DMS114 treated with DMSO at 0.1 percent for 48 hours (cell line): ENCODE results near the gene COL16A1.

Experiments
- DNase-seq: peaks from one replicate; lab custom pipeline; 2025; ENCODE audit not compliant: unreplicated experiment; lab: John Stamatoyannopoulos, UW

COL16A1 gene

GRCh38 chr1:31733389-31734219 is 29.8 kb upstream of the COL16A1 start:
- DNase-seq: no peak

GRCh38 chr1:31732751-31733289 is 29.0 kb upstream of the COL16A1 start:
- no peak for DNase-seq

GRCh38 chr1:31732343-31732742 is 28.5 kb upstream of the COL16A1 start:
- no peak for DNase-seq

- DNase-seq: no peak
These were observed 27.3 kb upstream of the COL16A1 start for GRCh38 chr1:31731049-31731565.

- DNase-seq: no peak
These were observed 26.7 kb upstream of the COL16A1 start for GRCh38 chr1:31730336-31731048.

- no peak for DNase-seq
These were observed 24.0 kb upstream of the COL16A1 start for GRCh38 chr1:31727849-31728248.

GRCh38 chr1:31727195-31727594 is 23.4 kb upstream of the COL16A1 start:
- DNase-seq: no peak

- DNase-seq: no peak
These were observed 22.9 kb upstream of the COL16A1 start for GRCh38 chr1:31726715-31727114.

- DNase-seq: no peak
These were observed 22.1 kb upstream of the COL16A1 start for GRCh38 chr1:31725777-31726535.

GRCh38 chr1:31725134-31725533 is 21.3 kb upstream of the COL16A1 start:
- peak; percentile 15 for DNase-seq

GRCh38 chr1:31723828-31724359 is 20.1 kb upstream of the COL16A1 start:
- DNase-seq: no peak

GRCh38 chr1:31718327-31718897 is 14.6 kb upstream of the COL16A1 start:
- no peak for DNase-seq

GRCh38 chr1:31717341-31717740 is 13.5 kb upstream of the COL16A1 start:
- no peak for DNase-seq

- no peak for DNase-seq
These were observed 12.0 kb upstream of the COL16A1 start for GRCh38 chr1:31715873-31716220.

GRCh38 chr1:31715087-31715872 is 11.5 kb upstream of the COL16A1 start:
- DNase-seq: peak; percentile 63

- no peak for DNase-seq
These were observed 10.7 kb upstream of the COL16A1 start for GRCh38 chr1:31714442-31715086.

GRCh38 chr1:31712630-31713029 is 8.8 kb upstream of the COL16A1 start:
- no peak for DNase-seq

GRCh38 chr1:31712068-31712467 is 8.3 kb upstream of the COL16A1 start:
- no peak for DNase-seq

GRCh38 chr1:31708324-31708723 is 4.5 kb upstream of the COL16A1 start:
- no peak for DNase-seq
